HL-60 (cell line): ENCODE measurements around the gene ELMO1.

Experiments
- GABPA ChIP-seq: IDR thresholded peaks from 2 replicates; pipeline ENCODE4 v1.6.1; 2012; ENCODE audit warnings: low read depth
- TF ChIP-seq, protein P1 (sequence below): IDR thresholded peaks from one replicate; pipeline ENCODE4 v1.5.1; 2011; ENCODE audit warnings: low read length, control low read depth, inconsistent platforms; ENCODE audit not compliant: insufficient read depth

DNA sequence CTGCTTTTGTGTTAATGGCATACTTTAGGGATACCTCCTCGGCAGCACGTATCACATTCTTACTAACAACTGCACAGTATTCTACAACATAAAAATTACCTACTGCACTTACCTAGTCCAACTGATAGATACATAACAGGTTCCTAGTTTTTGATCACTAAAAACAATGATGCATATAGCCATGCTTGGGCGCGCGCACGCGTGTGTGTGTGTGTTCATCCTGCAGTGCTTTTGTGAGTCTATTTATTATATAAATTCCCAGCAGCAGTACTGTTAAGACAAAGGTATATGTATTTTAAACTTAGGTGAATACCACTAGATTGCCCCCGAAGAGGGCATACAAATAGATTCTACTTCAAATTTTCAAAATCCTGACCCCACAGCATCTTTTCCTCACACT is 181.4 kb downstream of the ELMO1 start:
- no peak for TF ChIP-seq GABPA
- TF ChIP-seq, protein P1, sequence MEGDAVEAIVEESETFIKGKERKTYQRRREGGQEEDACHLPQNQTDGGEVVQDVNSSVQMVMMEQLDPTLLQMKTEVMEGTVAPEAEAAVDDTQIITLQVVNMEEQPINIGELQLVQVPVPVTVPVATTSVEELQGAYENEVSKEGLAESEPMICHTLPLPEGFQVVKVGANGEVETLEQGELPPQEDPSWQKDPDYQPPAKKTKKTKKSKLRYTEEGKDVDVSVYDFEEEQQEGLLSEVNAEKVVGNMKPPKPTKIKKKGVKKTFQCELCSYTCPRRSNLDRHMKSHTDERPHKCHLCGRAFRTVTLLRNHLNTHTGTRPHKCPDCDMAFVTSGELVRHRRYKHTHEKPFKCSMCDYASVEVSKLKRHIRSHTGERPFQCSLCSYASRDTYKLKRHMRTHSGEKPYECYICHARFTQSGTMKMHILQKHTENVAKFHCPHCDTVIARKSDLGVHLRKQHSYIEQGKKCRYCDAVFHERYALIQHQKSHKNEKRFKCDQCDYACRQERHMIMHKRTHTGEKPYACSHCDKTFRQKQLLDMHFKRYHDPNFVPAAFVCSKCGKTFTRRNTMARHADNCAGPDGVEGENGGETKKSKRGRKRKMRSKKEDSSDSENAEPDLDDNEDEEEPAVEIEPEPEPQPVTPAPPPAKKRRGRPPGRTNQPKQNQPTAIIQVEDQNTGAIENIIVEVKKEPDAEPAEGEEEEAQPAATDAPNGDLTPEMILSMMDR = no peak
